ENCODE results near the gene NTNG1.
"Not testable (repeated sequence)": the region's sequence is repeated elsewhere in the genome, so short reads cannot be mapped to it uniquely, and the experiment has no call there.

The NTNG1 gene

DNA sequence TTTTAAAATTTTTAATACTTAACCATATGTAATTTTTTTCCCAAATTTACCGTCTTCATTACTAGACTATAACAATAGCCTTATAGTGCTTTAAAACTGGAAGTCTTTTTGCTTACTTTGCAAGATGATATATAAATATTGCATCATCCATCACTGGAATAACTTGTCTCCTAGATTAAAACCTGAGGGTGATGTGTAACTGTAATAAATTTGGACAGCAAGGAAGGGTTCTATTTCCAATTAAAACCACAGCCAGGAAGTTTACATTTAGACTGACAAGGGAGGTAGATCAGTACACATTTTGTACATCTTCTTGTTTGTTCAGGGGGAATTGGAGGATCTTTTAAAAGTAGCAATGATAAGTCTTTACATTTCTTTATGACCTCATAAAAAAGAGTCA, 21.9 kb downstream of the NTNG1 start:
- DNase-seq (ENCODE audit: low read depth in 1 of 2, low spot score in 1 of 2), result no peak
- H3K27me3 ChIP-seq (ENCODE audit: insufficient read depth, poor library complexity, severe bottlenecking), result peaks cover 2% of the 10 kb centered on the region
- H3K4me3 ChIP-seq (replicated peaks; ENCODE audit: insufficient read depth, low read length), result no peak overlapping the region
- no peak overlapping the region for H3K27ac ChIP-seq (replicated peaks)
- TF ChIP-seq, protein P1, sequence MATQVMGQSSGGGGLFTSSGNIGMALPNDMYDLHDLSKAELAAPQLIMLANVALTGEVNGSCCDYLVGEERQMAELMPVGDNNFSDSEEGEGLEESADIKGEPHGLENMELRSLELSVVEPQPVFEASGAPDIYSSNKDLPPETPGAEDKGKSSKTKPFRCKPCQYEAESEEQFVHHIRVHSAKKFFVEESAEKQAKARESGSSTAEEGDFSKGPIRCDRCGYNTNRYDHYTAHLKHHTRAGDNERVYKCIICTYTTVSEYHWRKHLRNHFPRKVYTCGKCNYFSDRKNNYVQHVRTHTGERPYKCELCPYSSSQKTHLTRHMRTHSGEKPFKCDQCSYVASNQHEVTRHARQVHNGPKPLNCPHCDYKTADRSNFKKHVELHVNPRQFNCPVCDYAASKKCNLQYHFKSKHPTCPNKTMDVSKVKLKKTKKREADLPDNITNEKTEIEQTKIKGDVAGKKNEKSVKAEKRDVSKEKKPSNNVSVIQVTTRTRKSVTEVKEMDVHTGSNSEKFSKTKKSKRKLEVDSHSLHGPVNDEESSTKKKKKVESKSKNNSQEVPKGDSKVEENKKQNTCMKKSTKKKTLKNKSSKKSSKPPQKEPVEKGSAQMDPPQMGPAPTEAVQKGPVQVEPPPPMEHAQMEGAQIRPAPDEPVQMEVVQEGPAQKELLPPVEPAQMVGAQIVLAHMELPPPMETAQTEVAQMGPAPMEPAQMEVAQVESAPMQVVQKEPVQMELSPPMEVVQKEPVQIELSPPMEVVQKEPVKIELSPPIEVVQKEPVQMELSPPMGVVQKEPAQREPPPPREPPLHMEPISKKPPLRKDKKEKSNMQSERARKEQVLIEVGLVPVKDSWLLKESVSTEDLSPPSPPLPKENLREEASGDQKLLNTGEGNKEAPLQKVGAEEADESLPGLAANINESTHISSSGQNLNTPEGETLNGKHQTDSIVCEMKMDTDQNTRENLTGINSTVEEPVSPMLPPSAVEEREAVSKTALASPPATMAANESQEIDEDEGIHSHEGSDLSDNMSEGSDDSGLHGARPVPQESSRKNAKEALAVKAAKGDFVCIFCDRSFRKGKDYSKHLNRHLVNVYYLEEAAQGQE (IDR thresholded peaks at IDR 0.05; ENCODE audit: insufficient replicate concordance, low read depth), result no peak
- TF ChIP-seq, protein P2, sequence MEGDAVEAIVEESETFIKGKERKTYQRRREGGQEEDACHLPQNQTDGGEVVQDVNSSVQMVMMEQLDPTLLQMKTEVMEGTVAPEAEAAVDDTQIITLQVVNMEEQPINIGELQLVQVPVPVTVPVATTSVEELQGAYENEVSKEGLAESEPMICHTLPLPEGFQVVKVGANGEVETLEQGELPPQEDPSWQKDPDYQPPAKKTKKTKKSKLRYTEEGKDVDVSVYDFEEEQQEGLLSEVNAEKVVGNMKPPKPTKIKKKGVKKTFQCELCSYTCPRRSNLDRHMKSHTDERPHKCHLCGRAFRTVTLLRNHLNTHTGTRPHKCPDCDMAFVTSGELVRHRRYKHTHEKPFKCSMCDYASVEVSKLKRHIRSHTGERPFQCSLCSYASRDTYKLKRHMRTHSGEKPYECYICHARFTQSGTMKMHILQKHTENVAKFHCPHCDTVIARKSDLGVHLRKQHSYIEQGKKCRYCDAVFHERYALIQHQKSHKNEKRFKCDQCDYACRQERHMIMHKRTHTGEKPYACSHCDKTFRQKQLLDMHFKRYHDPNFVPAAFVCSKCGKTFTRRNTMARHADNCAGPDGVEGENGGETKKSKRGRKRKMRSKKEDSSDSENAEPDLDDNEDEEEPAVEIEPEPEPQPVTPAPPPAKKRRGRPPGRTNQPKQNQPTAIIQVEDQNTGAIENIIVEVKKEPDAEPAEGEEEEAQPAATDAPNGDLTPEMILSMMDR (IDR thresholded peaks at IDR 0.05; ENCODE audit: insufficient read depth, low read length), result no peak
- TF ChIP-seq GABPA (IDR thresholded peaks at IDR 0.05; ENCODE audit: low read depth), result no peak
- no peak for TF ChIP-seq SPI1 (IDR thresholded peaks at IDR 0.05; ENCODE audit: borderline replicate concordance, low read depth)
- TF ChIP-seq POLR2AphosphoS5 (IDR thresholded peaks at IDR 0.05; ENCODE audit: low read depth), result no peak

DNA sequence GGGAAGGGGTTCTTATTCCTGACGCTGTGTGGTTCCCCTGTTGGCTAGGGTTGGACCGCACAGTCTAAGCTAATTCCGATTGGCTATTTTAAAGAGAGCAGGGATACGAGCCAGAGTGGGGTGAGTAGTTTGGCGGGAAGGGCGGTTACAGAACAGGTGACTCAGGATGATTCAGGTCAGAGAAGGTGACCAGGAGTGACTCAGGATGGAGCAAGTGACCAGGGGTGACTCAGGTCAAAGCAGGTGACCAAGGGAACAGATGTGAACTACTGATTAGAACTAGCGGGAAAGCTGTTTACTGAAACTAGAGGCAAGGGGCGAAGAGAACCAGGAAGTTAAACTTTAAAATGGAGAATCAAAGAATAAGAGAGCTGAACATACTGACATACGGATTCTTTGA, 24.1 kb downstream of the NTNG1 start:
- not testable (repeated sequence) for DNase-seq (ENCODE audit: low read depth in 1 of 2, low spot score in 1 of 2); H3K27ac ChIP-seq (replicated peaks); H3K27me3 ChIP-seq (ENCODE audit: insufficient read depth, poor library complexity, severe bottlenecking); H3K4me3 ChIP-seq (replicated peaks; ENCODE audit: insufficient read depth, low read length)

DNA sequence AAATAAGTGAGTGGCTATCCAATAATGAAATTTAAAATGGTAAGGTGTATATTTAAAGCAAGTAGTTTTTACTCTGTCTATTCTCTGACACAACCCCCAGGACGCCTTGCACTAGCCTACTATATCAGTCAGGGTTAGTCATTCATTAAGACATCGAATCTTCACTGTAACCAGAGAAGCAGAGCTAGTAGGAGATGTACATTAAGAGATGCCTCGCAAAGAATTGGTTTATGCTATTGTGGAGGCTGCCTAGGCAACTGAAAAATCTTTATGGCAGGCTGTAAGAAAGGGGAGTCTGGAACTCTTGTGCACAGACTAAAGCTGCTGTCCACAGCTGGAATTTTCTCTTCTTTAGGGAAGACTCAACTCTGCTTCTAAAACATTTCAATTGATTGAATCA, 28.8 kb downstream of the NTNG1 start:
- DNase-seq (ENCODE audit: low read depth in 1 of 2, low spot score in 1 of 2), result no peak
- no peak for TF ChIP-seq POLR2AphosphoS5 (IDR thresholded peaks at IDR 0.05; ENCODE audit: low read depth)
- TF ChIP-seq, protein P2 (IDR thresholded peaks at IDR 0.05; ENCODE audit: insufficient read depth, low read length), result no peak
- Histone ChIP-seq H3K27me3 (ENCODE audit: insufficient read depth, poor library complexity, severe bottlenecking) (no peaks in the 10 kb centered on the region), H3K27ac (replicated peaks) (no peak overlapping the region), H3K4me3 (replicated peaks; ENCODE audit: insufficient read depth, low read length) (no peak overlapping the region)

DNA sequence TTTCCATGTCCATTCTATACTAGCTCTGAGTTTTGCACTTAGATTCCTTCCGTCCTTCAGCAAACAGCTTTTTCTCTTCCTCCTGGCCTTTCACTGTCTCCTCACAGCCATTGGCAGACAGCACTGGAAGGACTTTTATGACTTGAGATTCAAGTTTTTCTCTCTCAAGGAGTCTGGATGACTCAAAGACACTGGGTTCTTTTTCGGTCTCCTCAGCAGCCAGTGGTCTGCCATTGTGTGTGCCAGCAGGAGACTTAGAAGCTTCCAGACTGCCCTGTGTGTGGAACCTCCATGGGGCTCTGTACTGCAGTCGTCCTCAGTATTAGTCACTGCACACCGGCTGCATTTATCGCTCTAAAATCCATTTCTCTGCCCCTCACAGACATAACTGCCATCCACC, 30.5 kb downstream of the NTNG1 start:
- H3K4me3 ChIP-seq (replicated peaks; ENCODE audit: insufficient read depth, low read length), result no peak overlapping the region
- H3K27me3 ChIP-seq (ENCODE audit: insufficient read depth, poor library complexity, severe bottlenecking), result no peaks in the 10 kb centered on the region
- TF ChIP-seq, protein P2 (IDR thresholded peaks at IDR 0.05; ENCODE audit: insufficient read depth, low read length), result no peak
- TF ChIP-seq GABPA (IDR thresholded peaks at IDR 0.05; ENCODE audit: low read depth) (no peak), POLR2AphosphoS5 (IDR thresholded peaks at IDR 0.05; ENCODE audit: low read depth) (no peak), SPI1 (IDR thresholded peaks at IDR 0.05; ENCODE audit: borderline replicate concordance, low read depth) (no peak)
- TF ChIP-seq, protein P1 (IDR thresholded peaks at IDR 0.05; ENCODE audit: insufficient replicate concordance, low read depth), result no peak
- no peak for DNase-seq (ENCODE audit: low read depth in 1 of 2, low spot score in 1 of 2)
- no peak overlapping the region for H3K27ac ChIP-seq (replicated peaks)
